Keratinocyte (primary cell): ENCODE results near the gene FBXW9. TPM values are rescaled to one million over a fixed set of nuclear protein-coding genes. Genes with fewer than 3 reads are reported as not detected.

Experiments used
- DNase-seq: peaks from one replicate; pipeline ENCODE4 v3.0.0-alpha.2; 2011; ENCODE audit warnings: low read depth, missing footprints, low spot score
- FAIRE-seq: peaks from 2 replicates; lab custom pipeline; 2011; peaks lifted over from hg19 to GRCh38; lab: Jason Lieb, UNC
- H2AFZ ChIP-seq: 2 replicates; pipeline ENCODE4 v1.6.0; 2012; ENCODE audit warnings: low read length, control low read depth, inconsistent platforms; ENCODE audit not compliant: control insufficient read depth
- H3K27ac ChIP-seq: 2 replicates; pipeline ENCODE4 v1.5.1; 2011; ENCODE audit warnings: low read length; ENCODE audit not compliant: control insufficient read depth, insufficient read depth
- H3K27me3 ChIP-seq: 3 replicates; pipeline ENCODE4 v1.6.0; 2011; ENCODE audit warnings: low read length; ENCODE audit not compliant: control insufficient read depth, insufficient read depth; ENCODE audit errors: extremely low read depth
- H3K36me3 ChIP-seq, 2 experiments: 2 replicates in 1 of 2; 3 replicates in 1 of 2; pipeline ENCODE4 v1.5.1; 2011; ENCODE audit warnings: low read length in 2 of 2, mild to moderate bottlenecking in 1 of 2; ENCODE audit not compliant: control insufficient read depth in 2 of 2, insufficient read depth in 2 of 2; ENCODE audit errors: extremely low read depth in 1 of 2
- H3K4me1 ChIP-seq: 3 replicates; pipeline ENCODE4 v1.5.1; 2011; ENCODE audit warnings: low read length; ENCODE audit not compliant: control insufficient read depth, insufficient read depth; ENCODE audit errors: extremely low read depth
- H3K4me2 ChIP-seq: 3 replicates; pipeline ENCODE4 v1.6.0; 2011; ENCODE audit warnings: low read depth, low read length; ENCODE audit not compliant: control insufficient read depth, insufficient read depth; ENCODE audit errors: extremely low read depth
- H3K4me3 ChIP-seq, 3 experiments: fragments of 200-600 bp in 1 of 3; sonication (generic) in 1 of 3; 2 replicates in 2 of 3; 3 replicates in 1 of 3; pipeline ENCODE4 v1.5.1; 2011 to 2016; ENCODE audit warnings: low read length in 3 of 3, mild to moderate bottlenecking in 3 of 3, control low read depth in 2 of 3, inconsistent platforms in 1 of 3, low read depth in 1 of 3, mixed read lengths in 1 of 3, mixed run types in 1 of 3, moderate library complexity in 1 of 3; ENCODE audit not compliant: control insufficient read depth in 2 of 3, insufficient read depth in 2 of 3; ENCODE audit errors: extremely low read depth in 1 of 3
- H3K79me2 ChIP-seq: 2 replicates; pipeline ENCODE4 v1.6.0; 2012; ENCODE audit warnings: low read length; ENCODE audit not compliant: control insufficient read depth, insufficient read depth
- H3K9ac ChIP-seq: 3 replicates; pipeline ENCODE4 v1.6.0; 2011; ENCODE audit warnings: low read length; ENCODE audit not compliant: control insufficient read depth, insufficient read depth; ENCODE audit errors: extremely low read depth
- H3K9me1 ChIP-seq: 3 replicates; pipeline ENCODE4 v1.6.0; 2011; ENCODE audit warnings: low read length; ENCODE audit not compliant: control insufficient read depth, insufficient read depth; ENCODE audit errors: extremely low read depth
- H3K9me3 ChIP-seq: 2 replicates; pipeline ENCODE4 v1.5.1; 2012; ENCODE audit warnings: low read depth, low read length; ENCODE audit not compliant: control insufficient read depth
- H4K20me1 ChIP-seq: 3 replicates; pipeline ENCODE4 v1.6.0; 2011; ENCODE audit warnings: low read length; ENCODE audit not compliant: control insufficient read depth, insufficient read depth; ENCODE audit errors: extremely low read depth
- CTCF ChIP-seq, 3 experiments: IDR thresholded peaks in 1 of 3; conservative IDR thresholded peaks in 1 of 3; optimal IDR thresholded peaks in 1 of 3; 2 replicates in 2 of 3; 3 replicates in 1 of 3; pipeline versions ENCODE3 to v1.5.1; 2011; ENCODE audit warnings: low read length in 3 of 3, mild to moderate bottlenecking in 3 of 3, moderate library complexity in 2 of 3, control low read depth in 1 of 3, inconsistent platforms in 1 of 3; ENCODE audit not compliant: insufficient read depth in 2 of 3; ENCODE audit errors: extremely low read depth in 1 of 3
- EZH2 ChIP-seq: IDR thresholded peaks from one replicate; pipeline ENCODE4 v1.6.1; 2012; ENCODE audit warnings: inconsistent platforms, mild to moderate bottlenecking, low read length, moderate library complexity
- dilution Hi-C: fragments of 300-500 bp; cut with MboI; formaldehyde crosslinking; loops from one replicate; pipeline ENCODE4 v1.7.0; 2020; ENCODE audit warnings: low sequenced_read_pairs; ENCODE audit not compliant: extremely low pct_ligation_motif_present
- polyA plus RNA-seq, 5 experiments: library from polyadenylated mRNA; depleted of rRNA in 3 of 5; stranded (reverse) in 3 of 5; stranded (forward) in 1 of 5; unstranded in 1 of 5; fragments of >200 nt; gene quantifications; 1 replicate in 1 of 5; 2 replicates in 3 of 5; 3 replicates in 1 of 5; pipeline versions ENCODE4 v1.2.1 to v1.2.3, GENCODE V29; 2011 to 2012; ENCODE audit warnings: missing spikeins in 2 of 5, low read depth in 1 of 5, low replicate concordance in 1 of 5

The FBXW9 gene
- polyA plus RNA-seq, 1 donor (not counting 4 experiments of a cell fraction or from before 2014, with no cell fraction given): 5.6 TPM

GRCh38 chr19:12689012-12689411 is 7.4 kb downstream of the FBXW9 start:
- Histone ChIP-seq H3K9me3 (no peaks in the 10 kb centered on the region), H3K27ac (no peak overlapping the region), H3K79me2 (no peaks in the 10 kb centered on the region), H2AFZ (no peak overlapping the region), H3K36me3 (peaks cover 11 to 13% of the 10 kb centered on the region in 2 experiments), H3K27me3 (no peaks in the 10 kb centered on the region), H3K9me1 (no peaks in the 10 kb centered on the region), H3K4me3 (no peak overlapping the region), H3K9ac (no peak overlapping the region), H3K4me1 (no peaks in the 10 kb centered on the region), H4K20me1 (no peaks in the 10 kb centered on the region), H3K4me2 (no peak overlapping the region)
- TF ChIP-seq EZH2: no peak
- TF ChIP-seq CTCF (optimal IDR thresholded peaks at IDR 0.05 in 1 of 3, IDR thresholded peaks at IDR 0.05 in 1 of 3, conservative IDR thresholded peaks at IDR 0.05 in 1 of 3; ENCODE audit: extremely low read depth in 1 of 3, insufficient read depth in 2 of 3, low read length in 3 of 3): no peak
- dilution Hi-C loops: no loop called here
- DNase-seq: no peak
- no peak for FAIRE-seq

GRCh38 chr19:12687496-12688196 is 8.8 kb downstream of the FBXW9 start, which contains the start of gene GNG14:
Gene GNG14 (plus strand): TSS chr19:12687998. CDS start chr19:12688049, 51 bp downstream.
- H2AFZ ChIP-seq: no peak within 1 kb of the TSS
- no peaks in the 10 kb centered on the region for H4K20me1 ChIP-seq
- dilution Hi-C loops: no loop called here
- no peaks in the 10 kb centered on the region for H3K9me1 ChIP-seq
- TF ChIP-seq CTCF (optimal IDR thresholded peaks at IDR 0.05 in 1 of 3, IDR thresholded peaks at IDR 0.05 in 1 of 3, conservative IDR thresholded peaks at IDR 0.05 in 1 of 3; ENCODE audit: extremely low read depth in 1 of 3, insufficient read depth in 2 of 3, low read length in 3 of 3) (no peak), EZH2 (no peak)
- H3K79me2 ChIP-seq: no peaks in the 10 kb centered on the region
- no peak within 1 kb of the TSS for H3K9ac ChIP-seq
- FAIRE-seq (no peak), DNase-seq (no peak)
- H3K4me2 ChIP-seq: no peak within 1 kb of the TSS
- H3K9me3 ChIP-seq: no peaks in the 10 kb centered on the region
- no peaks in the 10 kb centered on the region for H3K4me1 ChIP-seq
- H3K27ac ChIP-seq: no peak within 1 kb of the TSS
- no peaks in the 10 kb centered on the region for H3K27me3 ChIP-seq
- no peak within 1 kb of the TSS for H3K4me3 ChIP-seq
- H3K36me3 ChIP-seq: peaks cover 11 to 13% of the 10 kb centered on the region in 2 experiments
